Sciatic nerve (tissue), 2 donors: ENCODE data around the gene TBC1D22A. TPM values are rescaled to one million over a fixed set of nuclear protein-coding genes. Genes with fewer than 3 reads are reported as not detected.

Experiments
- ATAC-seq: fragments of 200-7000 bp; cut with Tn5 transposase; one replicate; pipeline ENCODE4 v1.9.1; 2020; ENCODE audit warnings: mild to moderate bottlenecking, moderate library complexity
- DNase-seq: peaks from one replicate; pipeline ENCODE4 v3.0.0-alpha.2; 2020; ENCODE audit warnings: low spot score
- intact Hi-C: fragments of 100-400 bp; cut with DNase I; formaldehyde crosslinking; loops from one replicate; pipeline ENCODE4 v1.14.2; 2022
- total RNA-seq: library from RNA; stranded (reverse); fragmentation: NEBNext Ultra II Directional; extraction: Animal tissue kit (Norgen Biotek cat#: 25700); gene quantifications from one replicate; pipeline ENCODE4 v1.2.1, GENCODE V29; 2021
- donor health status: DM: no; HTN: no; CAD: no.
- donor health status: DM: no; HTN: no; CAD: no.

The TBC1D22A gene
- total RNA-seq, 1 donor from 2014 or later: 36.3 TPM

GRCh38 chr22:47209040-47209514 lies 446.6 kb downstream of the TBC1D22A start:
- DNase-seq (peak; percentile 18), ATAC-seq (no peak)
- intact Hi-C loops: no loop called here

- DNase-seq: no peak
- ATAC-seq: no peak
- intact Hi-C loops: no loop called here
Observed at GRCh38 chr22:47209547-47210023, 447.1 kb downstream of the TBC1D22A start.

- DNase-seq (no peak), ATAC-seq (no peak)
- intact Hi-C loops: no loop called here
Observed at GRCh38 chr22:47210112-47210657, 447.7 kb downstream of the TBC1D22A start.

- intact Hi-C loops: no loop called here
- ATAC-seq: no peak
- no peak for DNase-seq
Observed at GRCh38 chr22:47210686-47211085, 448.2 kb downstream of the TBC1D22A start.

GRCh38 chr22:47213571-47214230 lies 451.3 kb downstream of the TBC1D22A start:
- intact Hi-C loops: no loop called here
- no peak for ATAC-seq

GRCh38 chr22:47215851-47216250 lies 453.4 kb downstream of the TBC1D22A start:
- DNase-seq (peak; percentile 7), ATAC-seq (no peak)
- intact Hi-C loops: no loop called here

More at GRCh38 chr22:47213571-47214230, 451.3 kb downstream of the TBC1D22A start:
- DNase-seq: peak; percentile 49

GRCh38 chr22:47218671-47219070 lies 456.2 kb downstream of the TBC1D22A start:
- DNase-seq: peak; percentile 47
- intact Hi-C loops: no loop called here
- ATAC-seq: no peak

- intact Hi-C loops: no loop called here
- DNase-seq: peak; percentile 34
- no peak for ATAC-seq
Observed at GRCh38 chr22:47219789-47220188, 457.3 kb downstream of the TBC1D22A start.

GRCh38 chr22:47220752-47221151 lies 458.3 kb downstream of the TBC1D22A start:
- DNase-seq: peak; percentile 1
- intact Hi-C loops: no loop called here
- ATAC-seq: no peak

- intact Hi-C loops: no loop called here
- peak; percentile 42 for DNase-seq
- ATAC-seq: no peak
Observed at GRCh38 chr22:47221840-47222615, 459.6 kb downstream of the TBC1D22A start.

Other genes starting within 250 kb of the TBC1D22A start
- gene CELSR1, start 225.0 kb upstream of the TBC1D22A start, total RNA-seq: 1.9 TPM
- gene GRAMD4, start 142.3 kb upstream of the TBC1D22A start, total RNA-seq: 51.5 TPM
- 27.3 TPM for gene CERK, start 24.4 kb upstream of the TBC1D22A start, total RNA-seq